Measurements from ENCODE around the gene C14orf119. TPM values are rescaled to one million over a fixed set of nuclear protein-coding genes. Genes with fewer than 3 reads are reported as not detected.

Gene C14orf119
- total RNA-seq, 1 donor from 2014 or later, result 37.5 TPM

DNA sequence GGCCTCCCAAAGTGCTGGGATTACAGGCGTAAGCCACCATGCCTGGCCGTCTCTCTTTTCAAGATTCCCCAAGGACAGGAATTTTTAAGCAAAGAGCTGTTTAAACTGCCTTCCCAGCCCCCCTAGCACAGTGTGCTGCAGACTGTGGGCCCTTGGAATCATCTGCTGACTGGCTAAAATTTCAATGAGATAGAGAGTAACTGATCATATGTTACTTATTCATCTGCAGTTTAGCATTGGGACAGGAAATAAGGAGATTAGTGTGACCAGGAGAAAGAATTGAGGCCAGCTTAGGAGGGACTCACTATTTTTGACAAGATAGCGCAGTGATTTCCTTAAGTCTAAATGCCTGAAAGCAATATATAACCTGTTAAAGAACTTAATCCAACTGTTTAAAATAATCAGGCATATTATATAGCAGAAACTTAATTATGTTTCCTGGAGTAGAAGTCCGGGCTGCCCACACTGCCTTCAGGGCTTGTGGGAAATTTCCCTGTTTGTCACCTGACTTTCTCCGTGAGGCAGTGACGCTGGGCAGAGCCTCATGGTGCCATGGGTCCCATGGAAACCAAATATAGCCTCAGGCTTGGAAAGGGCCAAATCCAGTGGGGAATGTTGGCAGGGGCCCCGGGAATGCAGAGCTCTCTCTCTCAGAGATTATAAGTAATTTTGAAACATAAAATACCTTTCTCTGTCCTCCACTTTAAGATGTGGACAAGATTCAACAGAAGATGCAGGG is 46.6 kb downstream of the C14orf119 start:
- H2AFZ ChIP-seq (replicated peaks), result no peak overlapping the region
- H3K4me1 ChIP-seq, result peaks cover 10% of the 10 kb centered on the region
- DNase-seq (ENCODE audit: low spot score), result no peak
- no peaks in the 10 kb centered on the region for H3K36me3 ChIP-seq
- no peak overlapping the region for H3K27ac ChIP-seq
- Mint-ChIP-seq H3K27me3 (ENCODE audit: insufficient read depth, low read depth) (peaks cover 6% of the 10 kb centered on the region), H3K27ac (no peak overlapping the region), H3K4me3 (no peak overlapping the region), H3K9me3 (no peaks in the 10 kb centered on the region), H3K4me1 (peaks cover 18% of the 10 kb centered on the region), H3K36me3 (peaks cover 33% of the 10 kb centered on the region)
- H3K4me2 ChIP-seq, result no peak overlapping the region
- H3K27me3 ChIP-seq, result no peaks in the 10 kb centered on the region
- H3K4me3 ChIP-seq, result no peak overlapping the region
- TF ChIP-seq, protein P1, sequence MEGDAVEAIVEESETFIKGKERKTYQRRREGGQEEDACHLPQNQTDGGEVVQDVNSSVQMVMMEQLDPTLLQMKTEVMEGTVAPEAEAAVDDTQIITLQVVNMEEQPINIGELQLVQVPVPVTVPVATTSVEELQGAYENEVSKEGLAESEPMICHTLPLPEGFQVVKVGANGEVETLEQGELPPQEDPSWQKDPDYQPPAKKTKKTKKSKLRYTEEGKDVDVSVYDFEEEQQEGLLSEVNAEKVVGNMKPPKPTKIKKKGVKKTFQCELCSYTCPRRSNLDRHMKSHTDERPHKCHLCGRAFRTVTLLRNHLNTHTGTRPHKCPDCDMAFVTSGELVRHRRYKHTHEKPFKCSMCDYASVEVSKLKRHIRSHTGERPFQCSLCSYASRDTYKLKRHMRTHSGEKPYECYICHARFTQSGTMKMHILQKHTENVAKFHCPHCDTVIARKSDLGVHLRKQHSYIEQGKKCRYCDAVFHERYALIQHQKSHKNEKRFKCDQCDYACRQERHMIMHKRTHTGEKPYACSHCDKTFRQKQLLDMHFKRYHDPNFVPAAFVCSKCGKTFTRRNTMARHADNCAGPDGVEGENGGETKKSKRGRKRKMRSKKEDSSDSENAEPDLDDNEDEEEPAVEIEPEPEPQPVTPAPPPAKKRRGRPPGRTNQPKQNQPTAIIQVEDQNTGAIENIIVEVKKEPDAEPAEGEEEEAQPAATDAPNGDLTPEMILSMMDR (IDR thresholded peaks at IDR 0.05), result no peak
- no peaks in the 10 kb centered on the region for H3K79me2 ChIP-seq (ENCODE audit: low read depth)
- H4K20me1 ChIP-seq (ENCODE audit: low read depth), result peaks cover 10% of the 10 kb centered on the region
- peaks cover 4% of the 10 kb centered on the region for H3F3A ChIP-seq (ENCODE audit: low read depth)
- no peaks in the 10 kb centered on the region for H3K9me3 ChIP-seq (ENCODE audit: low read depth)
- no peak overlapping the region for H3K9ac ChIP-seq

DNA sequence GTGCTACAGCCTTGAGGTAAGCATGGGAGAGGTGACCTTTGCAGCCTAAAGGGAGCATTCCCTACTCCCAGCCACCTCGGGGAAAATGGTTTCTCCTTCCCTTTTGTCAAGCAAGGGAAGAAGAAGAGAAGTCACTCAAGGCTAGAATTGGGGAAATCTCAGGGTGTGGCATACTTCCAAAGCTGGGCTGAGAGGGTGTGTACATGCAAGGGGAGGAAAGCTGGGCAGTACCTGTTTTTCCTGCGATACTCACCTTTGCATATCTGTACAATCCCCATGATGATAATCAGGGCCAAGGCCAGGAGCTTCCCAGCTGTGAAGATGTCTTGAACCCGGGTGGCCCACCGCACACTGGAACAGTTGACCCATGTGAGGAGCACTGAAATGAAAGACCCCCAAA is 47.5 kb downstream of the C14orf119 start:
- Histone ChIP-seq H3K27me3 (no peaks in the 10 kb centered on the region), H3K9ac (no peak overlapping the region), H3K27ac (no peak overlapping the region), H3K4me3 (no peak overlapping the region), H3K79me2 (ENCODE audit: low read depth) (no peaks in the 10 kb centered on the region), H3K4me2 (no peak overlapping the region), H2AFZ (replicated peaks) (no peak overlapping the region), H4K20me1 (ENCODE audit: low read depth) (peaks cover 10% of the 10 kb centered on the region), H3K36me3 (no peaks in the 10 kb centered on the region), H3K4me1 (peaks cover 10% of the 10 kb centered on the region), H3F3A (ENCODE audit: low read depth) (peaks cover 4% of the 10 kb centered on the region), H3K9me3 (ENCODE audit: low read depth) (no peaks in the 10 kb centered on the region)
- no peak for DNase-seq (ENCODE audit: low spot score)
- peaks cover 6% of the 10 kb centered on the region for H3K27me3 Mint-ChIP-seq (ENCODE audit: insufficient read depth, low read depth)
- peaks cover 20% of the 10 kb centered on the region for H3K4me1 Mint-ChIP-seq
- peaks cover 39% of the 10 kb centered on the region for H3K36me3 Mint-ChIP-seq
- no peak overlapping the region for H3K4me3 Mint-ChIP-seq
- no peaks in the 10 kb centered on the region for H3K9me3 Mint-ChIP-seq
- no peak overlapping the region for H3K27ac Mint-ChIP-seq
- TF ChIP-seq EZH2 (IDR thresholded peaks at IDR 0.05), result no peak
- TF ChIP-seq, protein P1 (IDR thresholded peaks at IDR 0.05), result no peak
- no peak for TF ChIP-seq EZH2phosphoT487 (IDR thresholded peaks at IDR 0.05)

DNA sequence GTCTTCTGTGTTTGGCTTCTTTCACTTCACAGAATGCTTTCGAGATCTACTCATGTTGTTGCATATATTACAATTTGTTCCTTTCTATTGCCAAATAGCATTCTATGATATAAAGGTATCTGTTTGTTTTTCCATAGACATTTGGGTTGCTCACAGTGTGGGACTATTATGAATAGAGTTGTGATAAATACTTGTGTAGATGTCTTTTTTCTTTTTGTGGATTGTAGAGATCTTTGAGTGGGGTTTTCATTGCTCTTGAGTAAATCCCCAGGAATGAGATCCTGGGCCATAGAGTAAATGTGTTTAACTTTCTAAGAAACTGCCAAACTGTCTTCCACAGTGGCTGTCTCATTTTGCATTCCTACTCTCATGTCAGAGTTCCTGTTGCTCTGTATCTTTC is 48.6 kb downstream of the C14orf119 start:
- Histone ChIP-seq H3K4me1 (peaks cover 10% of the 10 kb centered on the region), H3K27me3 (no peaks in the 10 kb centered on the region), H3F3A (ENCODE audit: low read depth) (peaks cover 4% of the 10 kb centered on the region), H3K36me3 (no peaks in the 10 kb centered on the region), H3K4me3 (no peak overlapping the region), H3K4me2 (no peak overlapping the region), H2AFZ (replicated peaks) (no peak overlapping the region), H3K9ac (no peak overlapping the region), H3K79me2 (ENCODE audit: low read depth) (no peaks in the 10 kb centered on the region), H3K9me3 (ENCODE audit: low read depth) (no peaks in the 10 kb centered on the region), H4K20me1 (ENCODE audit: low read depth) (peaks cover 10% of the 10 kb centered on the region), H3K27ac (no peak overlapping the region)
- Mint-ChIP-seq H3K36me3 (peaks cover 40% of the 10 kb centered on the region), H3K9me3 (peaks cover 4% of the 10 kb centered on the region), H3K4me3 (no peak overlapping the region), H3K27ac (no peak overlapping the region), H3K4me1 (peaks cover 20% of the 10 kb centered on the region), H3K27me3 (ENCODE audit: insufficient read depth, low read depth) (peaks cover 6% of the 10 kb centered on the region)
- TF ChIP-seq, protein P1 (IDR thresholded peaks at IDR 0.05), result no peak
- TF ChIP-seq EZH2phosphoT487 (IDR thresholded peaks at IDR 0.05) (no peak), EZH2 (IDR thresholded peaks at IDR 0.05) (no peak)
- no peak for DNase-seq (ENCODE audit: low spot score)

Measured in neural progenitor cell (in vitro differentiated cells).